OCI-LY7 (cell line): Measurements from ENCODE around the gene M1AP.

Experiments used
- CTCF ChIP-seq: fragments of 200-600 bp; sonication (generic); conservative IDR thresholded peaks from 2 replicates; pipeline ENCODE4 v1.5.1; 2014; ENCODE audit warnings: mild to moderate bottlenecking, antibody characterized with exemption, low read length, moderate library complexity, mixed read lengths
- EZH2phosphoT487 ChIP-seq: fragments of 200-600 bp; sonication (generic); IDR thresholded peaks from 2 replicates; pipeline ENCODE4 v1.6.1; 2018; ENCODE audit warnings: low read depth, borderline replicate concordance, mild to moderate bottlenecking, mixed run types, antibody characterized with exemption, low read length, moderate library complexity, mixed read lengths

GRCh38 chr2:74555610-74556103, 92.5 kb downstream of the M1AP start:
- TF ChIP-seq EZH2phosphoT487: no peak
- no peak for TF ChIP-seq CTCF
